Activated CD4-positive, CD25-positive, alpha-beta regulatory T cell (primary cell): ENCODE results near the gene MEPE.

Source experiments
- DNase-seq, 4 experiments: peaks; one replicate each; lab custom pipeline; 2025; lab: John Stamatoyannopoulos, UW

The MEPE gene, protein sequence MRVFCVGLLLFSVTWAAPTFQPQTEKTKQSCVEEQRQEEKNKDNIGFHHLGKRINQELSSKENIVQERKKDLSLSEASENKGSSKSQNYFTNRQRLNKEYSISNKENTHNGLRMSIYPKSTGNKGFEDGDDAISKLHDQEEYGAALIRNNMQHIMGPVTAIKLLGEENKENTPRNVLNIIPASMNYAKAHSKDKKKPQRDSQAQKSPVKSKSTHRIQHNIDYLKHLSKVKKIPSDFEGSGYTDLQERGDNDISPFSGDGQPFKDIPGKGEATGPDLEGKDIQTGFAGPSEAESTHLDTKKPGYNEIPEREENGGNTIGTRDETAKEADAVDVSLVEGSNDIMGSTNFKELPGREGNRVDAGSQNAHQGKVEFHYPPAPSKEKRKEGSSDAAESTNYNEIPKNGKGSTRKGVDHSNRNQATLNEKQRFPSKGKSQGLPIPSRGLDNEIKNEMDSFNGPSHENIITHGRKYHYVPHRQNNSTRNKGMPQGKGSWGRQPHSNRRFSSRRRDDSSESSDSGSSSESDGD

GRCh38 chr4:87832669-87833068, at the start of gene MEPE:
Gene MEPE (plus strand): TSS chr4:87832969. CDS start chr4:87834715, 1,746 bp downstream.
- no peak for DNase-seq

DNA sequence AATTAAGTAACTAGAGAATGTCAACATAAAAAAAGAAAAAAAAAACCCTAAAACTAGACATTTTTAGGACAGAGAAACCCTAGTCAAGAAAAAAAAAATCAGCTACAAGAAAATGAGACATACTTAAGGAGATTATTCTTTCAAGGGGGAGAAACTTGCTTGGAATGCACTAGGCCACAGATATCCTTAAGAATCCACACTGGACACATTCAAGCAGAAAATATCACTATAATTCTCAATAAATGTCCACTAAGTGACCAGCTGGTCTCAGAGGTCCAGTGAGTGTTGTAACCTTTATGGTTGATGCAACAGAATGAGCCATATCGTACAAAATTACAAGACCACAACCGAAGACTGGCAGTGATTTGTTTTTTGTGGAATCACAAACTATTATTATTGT, 49.0 kb upstream of the MEPE start:
- DNase-seq: no peak

GRCh38 chr4:87785731-87786509, 46.8 kb upstream of the MEPE start:
- DNase-seq: no peak

DNA sequence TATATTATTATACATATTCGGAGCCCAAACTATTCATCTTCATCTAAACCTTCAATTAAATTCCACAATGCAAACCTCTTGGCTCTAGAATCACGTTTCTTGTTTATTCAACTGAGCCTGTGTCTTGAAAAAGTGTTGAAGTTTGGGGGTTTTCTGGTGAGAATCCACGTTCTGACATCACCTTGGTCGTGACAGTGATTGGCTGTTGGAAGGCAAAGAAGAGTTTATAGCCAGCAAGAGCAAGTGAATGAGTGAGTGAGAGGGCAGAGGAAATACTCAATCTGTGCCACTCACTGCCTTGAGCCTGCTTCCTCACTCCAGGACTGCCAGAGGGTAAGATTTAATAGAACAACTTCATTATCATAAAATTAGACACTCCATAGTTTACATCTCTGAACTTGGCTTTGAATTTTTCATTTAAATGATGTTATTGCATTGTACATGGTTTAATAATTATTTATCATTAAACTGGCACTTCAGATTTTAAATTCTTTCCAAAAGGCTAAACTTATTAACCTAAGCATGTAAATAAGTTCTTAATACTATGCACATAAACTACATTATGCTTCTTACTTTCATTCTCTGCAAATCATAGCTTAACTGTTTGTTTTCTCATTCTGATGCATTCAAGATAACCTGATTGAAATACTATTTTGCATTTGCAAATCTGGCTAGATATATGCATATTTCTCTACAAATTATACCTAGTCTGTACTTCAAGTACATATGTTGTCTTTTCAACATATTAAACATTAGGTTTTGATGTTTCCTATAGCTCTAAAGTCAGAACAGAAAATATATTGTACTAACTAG, 33.3 kb upstream of the MEPE start, which contains the start of gene IBSP:
TSS of gene IBSP (plus strand) at position 254 of the 813 bp plus-strand sequence. CDS start 2,808 bp downstream, outside the sequence.
- no peak for DNase-seq

- no peak for DNase-seq
Observed at GRCh38 chr4:87802858-87803257, 29.9 kb upstream of the MEPE start.

DNA sequence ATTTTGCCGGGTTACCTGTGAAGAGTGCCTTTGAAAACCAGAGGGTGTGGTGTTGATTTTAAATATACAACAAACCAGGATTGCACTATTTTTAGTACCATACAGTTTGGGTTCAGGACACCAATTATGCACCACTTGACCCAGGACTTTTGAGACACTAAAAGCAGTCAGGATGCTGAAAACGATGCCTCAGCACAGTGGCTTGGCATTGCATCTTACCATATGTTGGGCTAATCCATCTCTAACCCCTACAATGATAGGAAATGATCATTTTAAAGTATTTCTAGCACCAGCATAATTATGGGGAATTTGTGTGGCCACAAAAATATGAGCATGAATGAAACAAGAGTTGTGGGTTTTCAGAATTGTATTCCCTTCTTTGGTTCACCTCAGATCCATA, 29.3 kb upstream of the MEPE start:
- no peak for DNase-seq

DNA sequence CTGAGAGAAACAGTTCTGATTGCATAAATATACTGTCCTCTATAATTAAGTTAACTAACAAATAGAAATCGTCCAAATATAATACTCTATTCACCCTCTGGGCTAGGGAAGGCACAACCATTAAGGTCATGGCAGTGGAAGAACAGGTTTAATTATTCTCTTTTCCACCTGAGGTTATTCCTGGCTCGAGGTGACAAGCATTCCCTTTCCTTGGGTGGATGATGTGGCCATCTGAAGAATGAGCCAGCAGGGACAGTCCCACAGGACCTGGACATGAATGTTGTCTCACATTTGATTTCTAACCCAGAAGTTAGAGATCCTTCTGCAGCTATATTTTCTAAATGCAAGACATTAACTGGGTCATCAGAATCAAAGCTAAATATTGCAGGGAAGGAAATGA, 27.9 kb upstream of the MEPE start:
- DNase-seq: no peak

DNA sequence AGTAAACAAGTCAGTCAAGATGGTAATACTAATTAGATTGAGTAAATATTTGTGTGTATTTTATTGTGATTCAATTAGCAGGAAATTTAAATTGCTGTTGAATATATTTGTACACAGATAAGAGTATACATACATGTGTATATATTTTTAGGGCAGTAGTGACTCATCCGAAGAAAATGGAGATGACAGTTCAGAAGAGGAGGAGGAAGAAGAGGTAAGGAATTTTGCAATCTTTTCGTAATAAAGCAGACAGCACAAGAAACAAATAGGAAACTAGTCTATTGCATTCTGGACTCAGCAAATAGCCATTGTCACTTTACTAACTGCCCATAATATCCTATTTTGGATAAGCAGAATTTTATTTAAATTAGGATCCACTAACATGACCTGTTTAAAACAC, 26.8 kb upstream of the MEPE start:
- no peak for DNase-seq

DNA sequence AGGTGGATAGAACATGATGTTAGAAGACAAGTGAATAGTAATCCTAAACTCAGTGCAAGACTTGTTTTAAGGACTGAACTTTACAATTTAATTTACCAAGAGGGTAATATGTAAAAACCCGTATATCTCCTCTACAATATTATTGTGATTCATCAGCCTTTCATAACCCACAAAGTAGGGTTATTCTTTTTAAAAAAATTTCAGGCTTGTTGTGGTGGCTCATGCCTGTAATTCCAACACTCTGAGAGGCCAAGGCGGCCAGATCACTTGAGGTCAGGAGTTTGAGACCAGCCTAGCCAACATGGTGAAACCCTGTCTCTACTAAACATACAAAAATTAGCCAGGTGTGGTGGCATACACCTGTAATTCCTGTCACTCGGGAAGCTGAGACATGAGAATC, 26.2 kb upstream of the MEPE start:
- no peak for DNase-seq

DNA sequence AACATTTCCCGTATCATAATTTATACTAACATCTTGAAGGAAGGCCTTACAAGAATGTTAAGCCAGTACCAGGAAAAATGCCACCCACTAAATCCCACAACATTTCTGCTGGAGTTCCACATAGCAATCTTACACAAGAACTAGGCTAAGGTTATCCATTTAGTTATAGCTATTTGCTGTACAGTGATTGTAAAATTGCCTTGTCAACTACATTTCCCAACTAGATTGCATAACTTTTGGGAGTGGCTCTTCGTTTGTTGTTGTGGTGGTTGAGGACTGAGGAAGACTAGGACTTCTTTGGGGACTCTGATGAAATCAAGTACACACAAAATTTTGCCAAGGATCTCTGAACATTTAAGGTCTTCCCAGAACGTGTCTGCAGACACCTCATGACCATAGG, 25.4 kb upstream of the MEPE start:
- DNase-seq: no peak

DNA sequence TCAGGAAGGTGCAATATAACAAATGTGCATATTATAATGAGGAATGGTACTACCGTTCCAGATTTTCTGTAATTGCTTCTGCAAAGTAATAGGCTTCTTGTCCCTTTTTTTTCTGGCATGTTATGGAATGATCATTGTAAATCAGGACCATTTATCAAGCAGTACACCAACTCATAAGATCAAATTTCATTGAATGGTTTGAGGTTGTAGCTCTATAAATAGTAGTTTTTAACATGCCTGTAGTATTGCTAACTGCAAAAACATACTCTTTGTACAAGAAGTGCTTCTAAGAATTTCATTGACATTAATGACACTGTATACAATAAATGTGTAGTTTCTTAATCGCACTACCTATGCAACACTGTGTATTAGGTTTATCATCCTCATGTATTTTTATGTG, 20.8 kb upstream of the MEPE start:
- no peak for DNase-seq

- no peak for DNase-seq
Observed at GRCh38 chr4:87819281-87819919, 13.4 kb upstream of the MEPE start.

GRCh38 chr4:87823200-87823599, 9.6 kb upstream of the MEPE start:
- DNase-seq: no peak

GRCh38 chr4:87823724-87824123, 9.0 kb upstream of the MEPE start:
- DNase-seq: no peak

GRCh38 chr4:87824352-87824751, 8.4 kb upstream of the MEPE start:
- no peak for DNase-seq

GRCh38 chr4:87834401-87834800, 1.6 kb downstream of the MEPE start:
- no peak for DNase-seq

DNA sequence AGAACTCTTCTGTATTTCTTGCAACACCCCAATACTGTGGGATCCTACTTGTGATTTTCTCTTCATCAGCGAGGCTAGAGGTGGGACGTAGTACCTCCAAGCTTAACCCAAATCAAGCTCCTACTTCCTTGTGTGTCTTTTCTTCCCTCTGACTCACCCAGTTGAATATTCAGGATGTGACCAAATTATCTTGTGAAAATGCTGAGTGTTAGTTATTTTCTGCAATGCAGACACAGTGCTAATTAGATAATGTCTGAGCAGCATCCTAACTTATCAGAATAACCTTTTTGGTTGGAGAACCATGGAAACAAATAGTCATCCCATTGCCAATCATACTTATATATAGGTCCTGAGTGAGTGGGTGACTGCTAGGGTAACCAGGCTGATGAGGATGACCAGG, 2.4 kb downstream of the MEPE start:
- DNase-seq: no peak

GRCh38 chr4:87835743-87836142, 3.0 kb downstream of the MEPE start:
- no peak for DNase-seq

DNA sequence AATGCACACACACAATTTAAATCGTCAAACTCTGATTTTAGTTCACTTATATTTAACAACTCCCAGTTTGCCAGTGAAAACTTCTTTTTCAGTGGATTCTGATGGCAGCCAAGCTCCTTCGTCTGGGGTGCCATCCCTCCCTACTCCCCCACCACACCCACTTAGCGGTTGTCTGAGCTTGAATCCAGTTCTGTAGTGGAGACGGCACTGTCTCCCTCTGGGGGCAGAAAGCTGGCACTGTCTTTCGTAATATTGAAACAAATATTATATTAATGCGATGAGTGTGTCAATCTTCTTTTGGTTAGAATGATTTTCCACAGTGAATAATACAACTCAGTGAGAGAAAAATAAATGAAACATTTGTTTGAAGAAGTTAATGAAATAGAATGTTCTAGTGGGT, 5.4 kb downstream of the MEPE start:
- DNase-seq: no peak

DNA sequence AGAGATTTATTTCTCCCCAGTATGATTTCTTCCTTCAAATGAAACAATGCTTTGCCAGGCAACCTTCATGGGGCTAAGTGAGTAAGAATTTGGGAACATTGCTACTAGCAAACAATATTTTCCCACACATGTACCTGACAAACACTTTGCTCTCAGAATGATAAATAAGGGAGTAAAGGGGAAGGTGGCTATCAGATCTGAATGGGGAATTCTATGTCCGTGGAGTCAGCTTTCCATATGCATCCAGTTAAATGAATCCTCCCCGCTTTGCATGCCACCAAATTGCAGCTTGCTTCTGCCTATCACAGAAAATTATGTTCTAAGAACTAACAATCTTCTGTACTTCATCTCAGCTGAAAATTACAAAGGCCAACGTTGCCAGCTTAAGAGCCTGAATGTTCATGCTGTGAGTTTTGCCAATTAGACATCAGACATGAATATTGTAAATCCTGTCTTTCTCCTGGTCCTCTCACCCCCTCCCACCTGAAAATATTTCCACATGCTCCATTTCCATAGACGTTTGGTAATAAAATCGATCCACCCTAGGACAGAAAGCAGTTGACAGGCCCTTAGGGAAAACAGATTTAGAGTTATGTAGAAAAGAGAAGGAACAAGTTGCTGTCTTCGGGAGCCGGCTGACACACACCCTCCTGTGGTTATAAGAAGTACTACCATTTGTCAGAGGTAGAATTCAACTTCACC, 6.3 kb downstream of the MEPE start:
- no peak for DNase-seq

DNA sequence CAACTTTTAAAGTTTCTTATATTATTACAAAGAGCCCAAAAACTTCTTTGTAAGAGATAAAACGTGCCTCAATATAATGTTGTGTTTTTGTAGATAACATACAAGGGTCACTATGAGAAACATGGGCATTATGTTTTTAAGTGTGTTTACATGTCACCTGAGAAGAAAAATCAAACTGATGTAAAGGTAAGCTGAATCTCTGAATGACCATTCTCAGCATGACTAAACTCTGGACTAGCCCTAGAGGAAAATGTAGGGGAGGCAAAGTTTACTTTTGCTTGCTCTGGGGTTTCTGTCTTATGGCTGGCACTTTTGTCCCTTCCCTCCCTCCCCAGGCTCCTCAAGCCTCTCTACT, 6.8 kb downstream of the MEPE start:
- DNase-seq: no peak
